ENCODE data around the gene POU3F2.

The POU3F2 gene

DNA sequence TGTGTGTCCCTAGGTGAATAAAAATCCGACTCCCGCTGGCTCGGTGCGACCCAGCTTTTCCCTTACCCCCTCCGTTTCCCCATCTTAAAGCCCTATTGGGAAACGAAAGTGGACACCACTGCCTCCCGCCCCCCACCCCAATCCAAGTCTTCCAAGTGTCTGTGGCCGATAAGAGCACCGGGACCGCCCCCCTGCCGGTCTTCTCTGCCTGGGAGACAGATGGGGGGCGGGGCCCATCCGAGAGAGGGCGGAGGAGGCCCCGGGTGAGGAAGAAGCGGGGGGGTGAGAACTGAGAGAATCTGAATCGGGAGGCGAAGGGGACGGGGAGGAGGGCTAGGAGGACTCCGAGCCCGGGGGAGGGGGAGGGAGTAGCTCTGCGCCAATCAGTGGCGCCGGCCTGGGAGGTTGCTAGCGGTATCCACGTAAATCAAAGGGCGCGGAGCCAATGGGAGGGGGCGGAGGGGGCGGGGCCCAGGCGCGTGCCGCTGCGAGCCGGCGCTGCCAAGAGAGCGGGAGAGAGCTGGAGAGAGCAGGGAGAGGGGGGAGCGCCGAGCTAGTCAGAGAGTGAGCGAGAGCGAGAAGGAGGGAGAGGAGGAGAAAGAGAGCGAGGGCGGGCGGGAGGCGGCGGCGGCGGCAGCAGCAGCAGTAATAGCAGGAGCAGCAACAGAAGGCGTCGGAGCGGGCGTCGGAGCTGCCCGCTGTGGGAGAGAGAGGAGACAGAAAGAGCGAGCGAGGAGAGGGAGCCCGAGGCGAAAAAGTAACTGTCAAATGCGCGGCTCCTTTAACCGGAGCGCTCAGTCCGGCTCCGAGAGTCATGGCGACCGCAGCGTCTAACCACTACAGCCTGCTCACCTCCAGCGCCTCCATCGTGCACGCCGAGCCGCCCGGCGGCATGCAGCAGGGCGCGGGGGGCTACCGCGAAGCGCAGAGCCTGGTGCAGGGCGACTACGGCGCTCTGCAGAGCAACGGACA lies at the start of gene POU3F2:
TSS of gene POU3F2 (plus strand) at position 515 of the 972 bp plus-strand sequence. CDS start at position 815, 300 bp downstream.
- peak; percentile 45 for DNase-seq

DNA sequence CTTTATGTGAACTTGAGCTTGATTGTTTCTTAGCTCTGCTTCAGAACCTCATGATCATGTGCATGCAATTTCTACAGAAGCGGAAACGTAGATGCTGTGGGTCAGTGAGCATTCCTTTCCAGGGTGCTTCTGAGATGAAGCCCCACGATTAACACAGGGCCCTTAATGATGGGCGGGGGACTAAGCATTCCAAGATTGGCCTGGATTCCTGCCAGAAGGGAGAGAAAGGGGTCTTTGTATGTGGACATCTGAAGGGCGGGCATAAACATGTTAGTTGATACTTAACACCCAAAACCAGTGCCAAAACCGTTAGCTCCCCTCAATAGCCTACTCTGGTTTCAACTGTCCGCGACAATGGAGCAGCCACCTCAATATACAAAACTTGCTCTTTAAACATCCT lies 46.9 kb upstream of the POU3F2 start:
- DNase-seq, result no peak

DNA sequence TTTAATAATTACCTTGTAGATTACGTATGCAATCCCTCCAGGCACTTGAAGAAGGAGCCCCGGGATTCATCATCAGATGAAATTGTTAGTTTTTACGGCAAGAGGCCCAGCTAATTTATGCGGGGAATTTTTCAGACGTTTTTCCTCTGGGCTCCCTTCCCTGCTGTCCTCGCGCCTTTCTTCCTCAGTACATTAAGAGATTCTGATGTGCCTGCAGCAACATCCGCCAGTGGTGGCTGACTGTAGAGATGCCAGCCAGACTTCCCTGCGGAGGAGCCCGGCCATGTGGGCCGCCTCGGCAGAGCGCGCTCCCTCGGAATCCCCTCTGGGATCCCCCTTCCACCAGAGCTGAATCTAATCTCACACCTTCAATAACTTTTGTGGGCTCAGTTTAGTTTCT lies 46.4 kb upstream of the POU3F2 start:
- no peak for DNase-seq

DNA sequence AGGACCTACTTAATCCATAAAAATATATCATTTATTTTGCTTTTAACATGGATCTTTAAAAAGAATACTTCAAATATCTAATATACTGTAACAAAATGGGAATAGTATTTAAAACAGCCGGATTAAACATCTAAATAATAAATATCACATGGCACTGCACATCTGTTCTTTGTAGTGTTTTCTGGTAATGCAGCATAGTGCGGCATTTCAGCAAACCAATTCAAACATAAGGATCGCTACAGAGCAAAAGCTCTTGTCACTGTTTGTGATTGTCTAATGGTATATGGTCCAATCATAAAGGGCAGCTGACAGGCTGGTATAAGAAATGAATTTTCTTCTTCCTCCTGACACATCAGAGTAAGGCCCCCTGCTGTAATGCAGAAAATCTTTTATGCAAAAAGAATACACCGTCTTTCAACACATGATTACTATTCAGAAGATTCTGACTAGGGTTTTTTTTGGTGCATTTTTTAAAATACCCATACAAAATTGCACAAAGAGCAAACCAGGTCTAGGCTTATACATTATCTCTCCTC lies 40.0 kb upstream of the POU3F2 start:
- DNase-seq, result no peak

DNA sequence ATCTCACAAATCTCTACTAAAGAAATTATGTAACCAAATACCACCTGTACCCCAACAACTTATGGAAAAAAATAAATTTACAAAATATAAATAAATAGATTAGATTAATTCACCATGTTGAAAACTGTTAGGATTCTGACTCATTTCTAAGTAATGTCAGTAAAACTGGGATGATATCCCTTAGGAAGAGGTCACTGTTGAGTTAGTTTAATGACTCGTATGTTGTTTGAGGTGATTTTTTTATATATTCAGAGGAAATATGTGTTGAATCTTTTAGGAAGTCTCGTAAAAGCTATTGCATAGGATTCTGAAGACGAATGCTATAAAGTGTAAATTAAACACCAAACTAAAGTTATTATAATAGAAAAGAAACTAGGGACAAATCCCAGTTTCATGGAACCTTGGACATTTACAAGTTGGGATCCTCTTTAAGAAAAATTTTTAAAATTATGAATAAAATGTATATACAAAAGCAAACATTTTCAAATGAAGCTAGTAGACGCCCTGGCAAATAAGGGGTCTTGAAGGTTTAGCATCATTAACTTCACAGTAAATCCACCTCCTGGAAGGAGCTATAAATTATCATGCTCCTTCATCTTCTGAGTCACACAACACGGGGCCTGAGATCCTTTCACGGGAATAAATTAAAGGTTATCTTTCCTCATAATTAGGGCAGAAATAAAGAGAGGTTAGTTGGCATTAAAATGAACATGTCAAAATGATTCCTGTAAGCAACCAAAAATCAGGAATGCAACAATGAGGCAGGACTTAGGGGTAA lies 37.0 kb upstream of the POU3F2 start:
- DNase-seq, result peak; percentile 5

DNA sequence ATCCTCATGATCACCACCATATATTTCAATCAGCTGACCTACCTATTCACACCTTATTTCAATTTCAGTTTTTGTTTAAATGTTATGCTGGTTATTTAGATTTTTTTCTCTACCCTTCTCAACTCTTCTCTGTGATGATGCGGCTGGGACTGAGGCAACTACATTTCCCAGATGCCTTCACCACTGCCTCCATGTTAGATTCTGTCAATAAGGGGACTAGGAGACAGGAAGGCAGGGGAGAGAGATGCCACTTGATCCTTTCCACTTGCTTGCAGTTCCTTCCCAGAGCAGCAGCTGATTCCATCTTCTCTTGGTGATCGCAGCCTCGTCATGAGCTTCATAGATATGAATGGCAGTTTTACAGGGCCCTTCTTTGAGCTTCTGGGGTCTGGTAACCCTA lies 33.5 kb upstream of the POU3F2 start:
- DNase-seq, result no peak

DNA sequence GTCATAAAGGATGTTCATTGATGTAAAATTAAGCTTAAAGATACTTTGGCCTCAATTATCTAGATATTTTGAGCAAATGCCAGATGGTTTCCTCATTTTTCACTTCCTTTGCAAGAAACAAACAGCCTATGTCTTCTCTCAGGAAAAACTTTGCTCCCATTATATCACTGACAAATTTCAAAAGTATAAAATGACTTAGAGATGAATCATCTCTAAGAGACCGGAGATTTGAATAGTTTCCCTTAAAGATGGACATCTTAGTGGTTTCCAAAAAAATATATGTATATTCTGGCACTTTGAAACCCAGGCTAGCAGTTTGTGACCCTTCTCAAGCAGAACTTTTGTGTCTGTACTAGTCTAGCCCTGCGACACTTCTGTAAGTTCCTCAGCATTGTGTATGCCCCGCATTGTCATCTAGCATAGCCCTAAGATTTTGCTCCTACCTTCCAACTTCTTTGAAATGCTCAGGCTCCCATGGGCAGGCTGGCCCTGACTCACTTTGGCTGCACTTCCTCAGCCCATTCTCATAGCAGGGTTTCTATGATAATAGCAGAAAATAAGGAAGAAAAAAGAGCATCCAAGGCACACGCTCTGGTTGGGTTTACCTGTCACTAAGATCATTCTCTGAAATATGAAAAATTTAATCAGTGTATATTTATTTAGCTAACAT lies 25.7 kb upstream of the POU3F2 start:
- DNase-seq, result no peak

DNA sequence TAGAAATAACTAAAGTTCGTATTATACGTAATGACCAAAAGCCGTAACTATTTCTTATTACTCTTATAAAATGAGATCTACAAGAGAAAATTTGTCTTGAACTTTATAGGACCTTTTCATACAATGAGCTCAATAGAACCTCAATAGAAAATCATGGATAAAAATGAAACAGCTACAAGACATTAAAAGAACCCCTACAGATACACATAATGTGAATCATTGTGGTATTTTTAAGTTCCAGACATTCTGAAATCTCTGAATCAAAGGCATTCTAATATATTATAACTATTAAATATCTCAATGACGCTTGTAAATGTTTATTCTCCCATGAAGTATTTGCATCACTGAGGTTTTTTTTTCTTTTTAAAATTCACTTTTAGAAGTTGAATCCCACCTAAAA lies 22.2 kb upstream of the POU3F2 start:
- DNase-seq, result no peak

DNA sequence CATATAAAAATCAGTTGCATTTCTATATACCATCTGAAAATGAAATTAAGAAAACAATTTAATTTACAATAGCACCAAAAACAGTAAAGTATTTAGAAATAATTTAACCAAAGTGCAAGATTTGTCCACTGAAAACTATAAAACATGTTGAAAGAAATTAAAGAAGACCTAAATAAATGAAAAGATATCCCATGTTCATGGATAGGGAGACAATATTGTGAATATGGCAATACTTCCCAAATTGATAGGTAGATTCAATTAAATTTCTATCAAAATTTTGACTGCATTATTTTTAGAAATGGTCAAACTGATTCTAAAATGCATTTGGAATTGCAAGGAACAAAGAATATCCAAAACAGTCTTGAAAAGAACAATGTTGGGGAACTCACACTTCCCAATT lies 17.6 kb upstream of the POU3F2 start:
- DNase-seq, result no peak

DNA sequence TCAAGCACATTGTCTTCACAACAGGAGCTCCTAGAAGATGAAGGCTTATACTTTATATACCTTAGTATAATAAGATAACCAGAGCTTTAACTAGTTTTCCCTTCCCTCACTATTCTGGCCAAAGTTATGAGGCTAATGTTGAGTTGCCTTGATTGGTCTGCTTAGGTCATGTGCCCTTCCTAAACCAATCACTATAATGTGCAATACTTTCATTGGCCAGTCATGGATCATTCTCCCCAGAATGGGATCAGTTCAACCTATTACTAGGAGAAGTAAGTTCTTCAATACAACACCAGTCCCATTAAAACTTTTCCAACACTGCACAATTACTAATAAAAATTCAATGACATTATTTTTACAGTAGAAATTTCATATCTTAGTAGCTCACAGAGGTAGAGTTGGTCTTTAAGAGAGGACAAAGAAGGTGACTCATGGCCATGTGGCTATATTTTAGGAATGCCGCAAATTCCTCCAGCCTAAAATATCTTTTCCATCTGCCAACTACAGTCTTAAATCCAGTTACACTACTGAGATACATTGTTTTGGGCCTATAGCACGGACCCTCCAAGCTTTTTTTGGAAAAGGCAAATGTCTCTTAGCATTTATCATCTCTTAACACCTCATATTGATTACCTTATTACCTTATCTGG lies 12.5 kb upstream of the POU3F2 start:
- DNase-seq, result no peak

DNA sequence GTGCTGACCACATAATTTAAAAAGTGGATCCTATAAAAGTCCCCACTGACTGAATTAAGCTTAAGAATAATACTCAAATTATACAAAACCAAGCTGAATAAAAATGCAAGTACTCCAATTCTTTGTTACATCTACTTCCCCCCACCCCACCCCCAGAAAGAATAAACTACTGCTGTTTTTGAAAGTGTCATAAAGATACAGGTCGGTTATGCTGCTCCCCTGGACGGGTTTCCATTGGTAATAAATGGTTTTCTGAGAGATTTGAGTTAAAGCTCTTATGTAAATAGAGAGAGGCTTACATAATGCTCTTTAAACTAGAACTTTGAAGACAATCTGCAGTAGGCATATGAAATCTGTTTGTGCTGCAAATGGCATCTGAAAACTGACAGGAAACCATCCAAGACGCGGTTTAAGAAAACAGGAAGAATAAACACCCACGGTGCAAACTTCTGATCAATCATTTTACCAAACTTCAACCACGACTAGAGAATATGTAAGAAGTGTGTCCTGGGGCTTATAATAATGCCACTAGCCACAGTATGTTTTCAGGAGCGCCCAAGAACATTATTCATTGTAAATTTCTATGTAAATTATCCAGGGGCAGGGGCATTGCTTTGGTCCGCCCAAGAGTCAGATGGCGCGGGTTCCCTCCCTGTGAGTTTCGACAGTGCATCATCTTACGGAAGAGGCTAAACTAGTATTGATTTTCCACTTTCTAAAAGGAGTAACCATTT lies 10.8 kb upstream of the POU3F2 start:
- DNase-seq, result no peak

DNA sequence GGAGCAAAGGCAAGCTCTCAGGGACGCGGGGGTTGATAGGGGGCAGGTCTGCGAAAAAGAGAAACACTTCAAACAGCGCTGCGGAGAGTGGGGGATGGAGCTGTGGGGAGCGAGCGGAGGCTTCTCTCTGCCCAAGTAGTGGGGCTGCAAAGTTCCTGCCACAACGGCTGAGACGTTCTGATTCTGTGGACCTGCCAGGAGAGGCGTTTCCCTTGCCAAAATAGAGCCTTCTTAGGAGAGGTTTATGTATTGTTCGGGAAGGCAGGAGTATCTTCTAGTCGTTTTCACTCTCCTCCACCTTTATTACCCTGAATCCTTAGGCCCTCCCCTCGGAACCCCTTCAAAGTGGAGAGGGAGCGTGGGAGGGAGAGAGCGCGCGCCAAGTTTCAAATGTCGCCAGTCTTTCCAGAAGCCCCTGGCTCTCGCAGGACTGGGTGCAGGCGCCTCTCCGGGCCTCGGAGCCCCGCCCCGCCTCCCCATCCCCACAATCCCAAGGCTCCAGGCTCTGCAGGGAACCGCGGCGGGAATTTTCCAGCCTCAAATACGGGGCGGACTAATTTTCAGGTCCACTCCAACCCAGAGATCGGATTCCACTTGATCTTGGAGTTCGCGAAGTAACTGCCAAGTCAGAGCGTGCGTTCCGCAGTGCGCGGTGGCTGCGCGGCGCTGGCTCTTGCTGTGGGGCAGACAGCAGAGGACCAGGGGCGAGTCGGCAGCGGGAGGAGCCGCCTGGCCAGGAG lies 10.0 kb upstream of the POU3F2 start:
- no peak for DNase-seq

DNA sequence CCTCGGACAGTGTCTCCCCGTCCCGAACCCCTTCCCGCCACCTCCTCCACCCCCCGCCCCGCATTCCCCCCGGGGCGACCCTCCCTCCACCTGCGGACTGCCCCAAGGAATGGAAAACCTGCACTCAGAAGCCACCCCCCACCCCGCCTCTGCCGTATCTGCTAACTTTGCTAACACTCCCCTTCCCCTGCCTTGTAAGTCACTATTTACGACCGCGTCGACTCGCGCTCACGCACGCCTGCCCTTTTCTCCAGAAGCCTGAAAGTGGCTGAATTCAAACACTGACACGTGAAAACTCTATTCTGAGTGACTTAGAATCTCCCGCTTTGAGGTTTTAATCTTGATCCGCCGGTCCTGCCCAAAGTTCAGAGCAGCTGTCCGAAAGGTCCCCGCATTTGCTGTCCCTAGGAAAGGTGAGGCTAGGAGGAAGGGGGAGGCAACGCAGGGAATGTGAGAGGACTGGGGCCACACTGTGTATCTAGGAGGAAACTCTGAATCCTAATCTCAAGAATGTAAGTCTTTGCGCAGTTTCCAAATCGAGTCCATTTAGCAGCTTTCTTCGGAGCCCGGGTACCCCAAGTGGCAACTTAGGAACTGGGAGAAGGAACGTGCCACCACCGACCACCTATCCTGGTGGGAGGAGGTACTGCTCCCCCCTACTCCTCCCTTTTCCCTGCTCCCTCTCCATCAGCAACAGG lies 9.3 kb upstream of the POU3F2 start:
- no peak for DNase-seq

DNA sequence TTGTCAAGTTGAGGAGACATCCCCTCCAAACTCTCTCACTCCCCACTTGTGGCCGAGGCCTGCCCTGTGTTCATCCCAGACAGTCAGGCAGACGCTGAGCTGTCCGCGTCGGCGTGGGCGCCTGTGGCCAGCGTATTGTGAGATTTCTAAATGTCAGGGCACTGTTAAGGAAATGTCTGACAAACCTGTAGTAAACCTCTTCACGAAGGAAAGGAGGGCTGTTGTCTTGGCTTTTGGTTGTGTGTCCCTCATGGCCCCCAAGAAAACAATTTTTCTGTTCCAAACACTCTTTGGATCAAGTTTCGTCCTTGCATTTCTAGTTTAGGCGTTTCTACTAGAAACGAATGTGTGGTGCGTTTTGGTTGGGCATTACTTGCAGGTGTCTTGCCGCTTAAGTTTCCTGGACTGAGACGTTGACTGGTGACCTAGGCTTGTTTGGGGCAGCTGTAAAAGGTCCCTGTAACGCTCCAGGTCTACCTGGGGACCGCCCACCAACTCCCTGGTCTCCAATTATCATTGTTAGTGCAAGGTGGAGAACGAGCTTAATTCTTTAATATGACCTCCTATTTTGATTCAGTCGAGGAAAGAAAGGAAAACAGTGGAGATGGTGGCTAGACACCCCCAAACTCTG lies 8.7 kb upstream of the POU3F2 start:
- DNase-seq, result no peak

DNA sequence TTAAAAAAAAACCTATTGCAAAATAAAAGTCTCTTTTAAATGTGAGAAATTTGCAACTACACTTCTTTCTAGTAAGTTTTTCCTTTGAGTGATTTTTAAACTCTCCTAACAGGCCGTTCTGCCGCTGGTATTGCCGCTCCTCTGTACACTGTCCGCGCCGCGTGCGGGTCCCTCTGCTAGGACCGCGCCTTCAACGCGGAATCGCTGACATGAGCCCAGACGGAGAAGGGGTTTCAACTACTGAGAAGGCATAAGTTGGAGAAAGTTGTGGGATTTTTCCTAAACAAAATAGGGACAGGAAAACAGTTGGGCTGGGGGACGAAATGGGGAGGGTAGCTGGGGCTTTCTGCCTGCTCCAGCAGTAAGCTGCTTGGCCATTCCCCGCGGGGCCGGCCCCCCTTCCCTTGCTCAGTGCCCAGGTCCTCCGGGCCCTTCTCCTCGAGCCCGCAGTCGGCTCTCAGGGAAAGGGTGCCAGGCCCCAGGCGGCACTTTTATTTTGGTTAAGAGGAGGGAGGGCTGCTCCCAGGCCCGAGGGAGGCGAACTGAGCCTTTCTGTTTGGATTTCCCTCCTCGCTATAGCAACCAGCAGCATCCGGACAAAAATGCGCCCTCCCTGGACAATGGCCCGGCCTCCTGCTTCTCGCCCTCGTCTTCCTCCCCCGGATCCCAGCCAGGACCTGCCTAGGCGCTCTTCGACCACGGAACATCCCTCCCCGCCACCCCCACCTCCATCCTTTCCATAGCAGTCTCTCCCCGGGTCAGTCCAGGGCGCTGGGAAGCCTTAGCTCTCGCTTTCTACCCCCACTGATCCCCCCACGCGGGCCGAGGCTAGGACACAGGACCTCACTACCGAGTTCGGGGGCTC lies 6.8 kb upstream of the POU3F2 start:
- DNase-seq, result no peak

DNA sequence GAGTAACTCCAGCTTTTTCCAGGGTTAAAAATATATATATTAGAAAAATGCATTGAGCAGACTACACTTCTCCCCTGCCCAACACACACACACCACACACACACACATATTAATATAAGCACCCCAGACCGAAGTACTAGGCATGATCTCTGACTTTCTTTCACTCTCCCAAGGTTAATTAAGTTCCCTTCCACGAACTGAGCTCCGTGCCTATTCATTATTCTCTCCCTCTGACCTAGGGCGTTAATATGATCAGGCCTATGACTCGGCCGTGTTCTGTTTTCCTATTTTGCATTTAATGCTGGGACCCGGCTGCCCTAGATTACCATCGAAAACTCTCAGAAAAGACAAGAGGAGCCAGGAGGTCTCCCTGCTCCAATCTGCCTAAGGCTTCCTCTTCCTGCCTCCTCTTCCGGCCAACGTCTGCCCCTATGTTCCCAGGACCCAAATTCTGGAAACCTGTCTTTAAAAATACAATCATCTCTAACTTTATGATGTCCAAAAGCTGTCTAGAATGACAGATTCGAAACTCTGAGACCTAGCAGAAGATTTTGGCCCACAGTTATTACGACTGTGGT lies 6.1 kb upstream of the POU3F2 start:
- DNase-seq, result no peak

DNA sequence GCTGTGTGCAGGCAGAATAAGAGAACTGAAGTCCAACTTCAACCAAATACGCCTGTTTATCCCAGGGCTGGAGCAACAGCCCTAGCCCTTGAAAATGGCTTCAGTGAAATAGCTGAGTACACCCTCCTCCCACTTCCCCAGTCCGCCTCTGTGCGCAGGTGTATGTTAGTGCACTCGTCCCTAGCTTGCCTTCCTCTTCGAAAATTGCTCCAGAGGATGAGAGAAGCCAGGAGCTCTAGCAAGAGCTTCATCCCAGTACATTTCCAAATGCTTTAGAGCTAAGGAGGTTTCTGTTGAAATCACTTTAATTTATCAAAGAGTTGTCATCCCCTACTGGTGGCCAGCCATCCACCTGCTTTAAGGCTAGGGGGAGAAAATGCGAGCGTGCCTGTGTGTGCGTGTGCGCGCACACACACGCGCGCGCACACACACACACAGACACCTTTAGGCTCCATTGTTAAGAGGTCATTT lies 5.4 kb upstream of the POU3F2 start:
- no peak for DNase-seq

DNA sequence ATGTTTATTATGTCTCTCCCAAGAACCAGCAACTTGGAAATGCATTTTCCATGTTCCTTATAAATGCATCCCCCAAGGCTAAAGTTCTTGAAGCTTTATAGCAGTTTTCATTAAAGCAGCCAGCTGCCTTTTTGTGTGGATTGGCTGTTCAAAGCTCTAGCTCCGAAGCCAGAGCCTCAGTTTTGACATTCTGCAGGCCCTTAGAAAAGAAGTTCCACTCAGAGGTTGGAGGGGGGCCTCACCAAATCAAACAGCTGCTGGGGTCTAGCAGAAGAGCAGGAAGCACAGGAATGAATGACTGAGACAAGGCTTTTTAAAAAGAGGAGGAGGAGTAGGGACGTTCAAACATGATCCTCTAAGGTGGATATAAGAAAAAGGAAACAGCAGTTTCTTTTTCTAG lies 4.2 kb upstream of the POU3F2 start:
- no peak for DNase-seq

Data from kidney glomerular epithelial cell (primary cell).